HG03575 (cell line): Measurements from ENCODE around the gene TOX2.

Source experiments
- ATAC-seq: cut with Tn5 transposase; IDR thresholded peaks from one replicate; pipeline ENCODE4 v1.9.1; 2021; ENCODE audit not compliant: unreplicated experiment, insufficient number of reproducible peaks, low FRiP score; ENCODE audit errors: extremely low read depth

TOX2 gene

GRCh38 chr20:43937591-43937990, 22.9 kb downstream of the TOX2 start:
- ATAC-seq: no peak

- ATAC-seq: no peak
These were observed 23.5 kb downstream of the TOX2 start for GRCh38 chr20:43938017-43938655.

DNA sequence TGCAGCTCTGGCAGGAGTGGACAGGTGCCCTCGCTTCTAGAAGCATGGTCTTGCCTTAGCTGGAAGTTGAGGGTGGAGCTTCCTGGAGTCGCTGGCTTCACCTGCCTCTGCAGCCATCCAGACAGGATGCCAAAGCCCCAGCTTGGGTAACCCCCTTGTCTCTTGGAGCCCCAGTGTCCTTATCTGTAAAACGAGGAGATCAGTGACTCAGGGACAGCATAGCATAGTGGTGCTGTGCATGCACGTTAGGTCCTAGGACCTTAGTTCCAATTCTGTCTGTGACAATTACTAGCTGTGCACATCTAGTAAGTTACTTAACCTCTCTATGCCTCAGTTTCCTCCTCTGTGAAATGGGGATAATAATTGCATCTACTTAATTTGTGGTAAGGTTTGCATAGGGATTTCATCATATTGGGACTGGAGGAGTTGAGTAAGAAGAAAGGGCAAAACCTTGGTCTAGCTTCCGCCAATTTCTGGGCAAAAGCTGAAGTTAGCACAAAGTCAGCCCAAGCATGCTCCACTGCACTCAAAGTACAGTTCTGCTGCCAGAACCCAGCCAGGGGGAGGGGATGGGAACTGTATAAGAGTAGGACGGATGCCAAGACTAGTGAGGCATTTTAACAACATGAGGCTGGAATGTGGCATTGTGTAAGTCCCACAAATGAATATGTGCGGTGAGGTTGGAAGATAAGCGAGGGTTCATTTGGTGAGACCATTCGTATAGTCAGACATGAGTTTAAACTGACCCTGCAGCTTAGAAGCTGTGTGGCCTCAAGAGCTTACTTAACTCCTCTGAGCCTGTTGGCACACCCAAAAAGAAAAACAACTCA, 24.5 kb downstream of the TOX2 start:
- ATAC-seq: no peak

DNA sequence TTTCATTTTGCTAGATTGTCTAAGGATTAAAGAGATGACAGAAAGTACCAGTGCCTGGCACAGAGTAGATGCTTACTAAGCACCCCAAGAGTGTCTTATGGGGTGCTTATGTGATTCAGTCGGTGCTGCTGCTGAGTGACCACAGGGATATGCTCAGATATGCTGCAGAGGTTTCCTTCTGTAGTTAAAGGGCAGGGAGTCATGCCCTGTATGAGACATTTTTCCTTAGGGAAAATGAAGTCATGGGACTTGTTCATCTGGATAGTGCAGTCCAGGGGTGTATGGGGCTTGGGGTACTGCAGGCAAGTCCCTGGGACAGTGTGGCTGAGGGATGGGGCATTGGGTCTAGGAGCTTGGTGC, 25.1 kb downstream of the TOX2 start:
- ATAC-seq: no peak

DNA sequence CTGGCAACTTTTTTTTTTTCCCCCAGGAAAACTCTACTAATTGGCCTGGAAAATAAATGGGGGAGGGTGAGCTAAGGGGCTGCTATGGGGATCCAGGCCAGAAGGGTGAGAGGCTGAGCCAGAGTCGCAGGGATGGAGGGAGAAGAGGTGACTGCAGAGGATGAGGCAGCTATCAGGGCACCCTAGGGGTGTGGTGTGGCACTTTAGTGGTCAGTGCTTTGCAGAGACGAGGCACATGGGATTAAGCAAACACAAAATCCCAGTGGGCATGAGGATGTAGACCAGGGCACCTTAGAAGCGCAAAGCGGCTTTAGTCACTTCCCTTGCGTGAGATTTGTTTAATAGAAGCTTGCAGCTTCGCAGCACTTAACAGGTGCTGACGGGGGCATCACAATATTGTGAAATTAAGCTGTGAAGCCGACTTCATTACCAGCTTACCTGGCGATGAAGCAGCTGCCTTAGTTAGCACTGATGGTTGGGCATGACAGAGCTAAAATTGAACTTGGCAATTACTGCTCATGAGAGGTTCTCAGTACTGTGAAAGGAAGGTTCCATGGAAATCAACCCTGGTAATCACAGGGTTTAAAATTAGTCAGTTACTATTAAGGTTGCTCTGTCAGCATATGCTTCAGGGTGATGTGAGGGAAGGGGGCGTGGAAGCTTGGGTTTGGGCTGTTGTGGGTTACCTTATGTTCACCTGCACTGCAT, 26.0 kb downstream of the TOX2 start:
- ATAC-seq: no peak

GRCh38 chr20:43941476-43942200, 27.0 kb downstream of the TOX2 start:
- ATAC-seq: no peak

DNA sequence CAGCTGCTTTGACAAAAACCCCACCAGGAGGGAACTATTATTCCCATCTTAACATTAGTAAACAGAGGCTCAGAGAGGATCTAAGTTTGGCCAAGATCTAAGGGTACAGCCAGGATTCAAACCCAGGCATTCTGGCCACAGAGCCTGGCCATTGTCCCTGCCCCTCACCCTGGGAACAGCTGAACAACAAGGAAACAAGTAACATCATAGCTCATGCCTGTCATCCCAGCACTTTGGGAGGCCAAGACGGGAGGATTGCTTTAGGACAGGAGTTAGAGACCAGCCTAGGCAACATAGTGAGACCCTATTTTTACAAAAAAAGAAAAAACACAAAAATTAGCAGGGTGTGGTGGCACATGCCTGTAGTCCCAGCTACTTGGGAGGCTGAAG, 27.5 kb downstream of the TOX2 start:
- no peak for ATAC-seq

DNA sequence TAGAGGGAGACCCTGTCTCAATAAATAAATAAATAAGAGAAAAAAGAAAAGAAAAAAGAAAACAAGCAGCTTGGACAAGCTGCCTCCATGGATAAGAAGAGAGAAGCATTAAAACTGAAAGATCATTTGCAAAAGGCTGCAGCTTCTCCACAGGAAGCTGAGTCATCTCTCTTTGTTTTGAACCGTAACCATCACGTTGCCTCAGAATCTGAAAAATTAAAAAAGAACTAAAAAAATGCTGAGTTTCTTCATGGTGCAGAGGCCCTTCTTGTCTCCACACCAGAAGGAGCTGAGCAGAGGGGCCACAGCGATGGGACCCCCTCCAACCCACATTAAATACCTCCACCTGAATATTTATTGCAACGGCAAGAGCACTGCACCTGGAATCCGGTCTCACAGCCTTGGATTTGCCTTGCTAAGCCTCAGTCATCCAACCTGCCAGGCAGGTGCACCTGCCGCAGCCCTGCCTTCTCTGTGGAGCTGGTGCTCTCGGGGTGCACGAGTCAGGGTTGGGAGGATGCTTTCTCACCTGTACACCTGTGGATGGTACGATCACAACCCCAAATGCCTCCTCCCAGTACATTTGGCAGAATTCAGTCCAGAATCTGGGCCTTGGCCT, 28.1 kb downstream of the TOX2 start:
- ATAC-seq: no peak

DNA sequence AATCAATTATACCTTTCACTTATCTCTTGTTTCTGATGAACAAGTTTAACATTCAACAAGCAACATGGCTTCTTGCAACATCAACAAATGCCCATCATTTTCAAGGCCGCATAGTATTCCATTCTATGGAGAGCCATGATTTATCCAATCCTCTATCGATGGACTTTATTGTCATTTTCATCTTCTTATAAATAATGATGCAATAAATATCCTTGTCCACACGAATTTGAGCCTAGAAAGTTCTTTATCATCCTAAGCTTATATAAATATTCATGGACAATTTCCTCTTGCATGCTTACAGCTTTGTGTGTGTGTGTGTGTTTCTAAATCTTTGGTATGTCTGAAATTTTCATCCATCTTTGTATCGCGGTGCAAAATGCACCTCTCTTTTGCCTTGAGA, 29.1 kb downstream of the TOX2 start:
- no peak for ATAC-seq

DNA sequence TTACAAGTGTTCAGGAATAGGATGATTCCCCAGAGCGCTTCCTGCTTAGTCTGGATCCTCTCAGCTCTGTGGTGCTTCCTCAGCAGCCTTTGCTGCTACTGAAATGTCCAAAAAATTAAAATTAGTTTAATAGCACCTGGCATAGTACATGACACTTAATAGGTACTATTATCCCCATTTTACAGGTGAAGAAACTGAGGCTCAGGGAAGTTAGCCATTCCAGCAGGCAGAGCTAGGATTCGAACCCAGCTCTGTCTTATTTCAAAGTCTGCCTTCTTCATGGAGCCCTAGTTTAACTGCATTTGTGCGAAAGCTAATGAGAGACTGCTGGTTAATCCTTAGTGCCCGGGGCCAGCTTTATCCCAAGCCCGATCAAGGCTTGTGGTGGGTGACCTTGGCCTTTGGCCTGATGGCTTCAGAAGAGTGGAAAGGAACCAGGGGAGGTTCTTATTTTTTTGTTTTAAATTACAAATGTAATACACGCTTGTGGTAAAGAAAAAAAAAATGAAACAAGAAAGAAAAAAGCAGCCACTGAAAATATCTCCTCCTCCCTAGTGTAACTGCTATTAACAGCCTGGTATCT, 30.1 kb downstream of the TOX2 start:
- ATAC-seq: no peak

GRCh38 chr20:43945391-43946205, 30.9 kb downstream of the TOX2 start:
- ATAC-seq: no peak

GRCh38 chr20:43946206-43946491, 31.5 kb downstream of the TOX2 start:
- no peak for ATAC-seq

DNA sequence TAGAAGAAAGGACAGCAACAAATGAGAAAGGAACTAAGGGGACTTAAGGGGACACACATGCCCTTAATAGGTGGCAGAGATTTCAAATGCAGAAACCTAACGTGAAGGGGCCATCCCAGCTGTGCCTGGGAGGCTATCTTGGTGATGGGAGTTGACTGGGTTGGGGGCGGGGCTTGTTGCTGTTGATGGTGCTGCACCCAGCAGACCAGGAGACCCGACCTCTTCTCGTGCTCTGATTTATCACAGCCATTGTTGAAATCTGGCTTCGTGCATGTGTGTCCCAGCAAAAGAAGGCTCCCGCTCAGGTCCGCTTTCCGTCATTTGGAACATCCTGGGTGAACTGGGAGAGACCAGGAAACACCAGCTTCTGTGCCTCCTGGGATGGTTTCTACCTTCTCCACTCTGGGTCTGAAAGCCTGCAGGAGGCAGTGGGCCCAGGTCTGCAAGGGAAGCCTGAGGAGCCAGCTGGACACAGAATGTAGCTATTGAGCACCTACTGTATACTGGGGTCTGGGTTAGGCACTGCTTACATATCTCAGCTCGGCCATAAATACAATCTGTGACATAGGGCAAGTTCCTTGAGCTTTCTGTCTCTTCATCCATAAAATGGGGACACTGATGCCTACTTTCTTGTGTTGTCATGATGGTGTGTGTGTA, 32.1 kb downstream of the TOX2 start:
- no peak for ATAC-seq

GRCh38 chr20:43947316-43947710, 32.7 kb downstream of the TOX2 start:
- no peak for ATAC-seq

GRCh38 chr20:43948455-43948854, 33.8 kb downstream of the TOX2 start:
- ATAC-seq: no peak

GRCh38 chr20:43949248-43949647, 34.6 kb downstream of the TOX2 start:
- ATAC-seq: no peak

DNA sequence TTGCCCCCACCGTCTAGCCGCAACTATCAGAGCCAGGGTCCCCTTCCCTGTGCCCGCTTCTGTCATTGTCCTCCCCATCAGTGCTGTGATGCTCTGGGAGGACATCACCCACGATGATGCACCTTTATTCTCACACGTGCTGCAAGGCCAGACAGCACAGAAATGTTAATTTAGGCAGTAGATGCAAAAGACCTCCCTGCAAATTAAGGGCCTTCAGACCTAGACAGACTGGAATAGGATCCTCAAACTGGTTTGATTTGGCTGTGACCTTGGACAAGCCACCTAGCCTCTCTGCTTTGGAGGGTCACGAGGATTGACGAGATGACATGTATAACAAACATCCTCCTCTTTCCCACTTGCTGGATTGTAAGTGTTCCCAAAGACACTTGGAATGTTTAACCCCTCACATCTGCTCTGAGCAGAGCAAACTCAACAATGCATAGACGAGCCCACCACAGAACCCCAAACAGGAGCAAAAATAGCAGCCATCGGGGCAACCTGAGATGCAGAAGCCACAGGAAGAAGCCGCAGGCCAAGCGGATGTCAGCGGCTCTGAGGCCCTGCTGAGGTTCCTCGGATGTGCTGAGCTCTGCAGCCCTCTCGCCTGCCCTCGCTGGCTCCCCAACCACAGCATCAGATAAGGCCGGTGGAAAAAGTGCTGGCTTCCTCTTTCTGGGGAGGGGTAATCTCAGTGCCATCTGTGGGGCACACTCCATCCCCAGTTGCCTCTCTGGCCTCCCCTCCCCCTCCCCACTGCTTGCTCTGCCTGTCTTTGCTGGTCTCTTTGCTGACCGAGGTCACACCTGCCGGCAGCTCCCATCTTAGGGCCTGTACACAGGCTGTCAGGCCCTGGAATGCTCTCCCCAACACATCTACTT, 35.3 kb downstream of the TOX2 start:
- ATAC-seq: no peak
